Pancreas (tissue), 10 donors: ENCODE measurements around the gene SNCA. TPM values are rescaled to one million over a fixed set of nuclear protein-coding genes. Genes with fewer than 3 reads are reported as not detected.
A peak's percentile ranks its signal among the peaks of the same experiment; 100 is the strongest.

Experiments used
- ATAC-seq, 4 donors: fragments of 200-7000 bp; cut with Tn5 transposase; one replicate each; pipeline versions ENCODE4 v1.8.0 to v1.9.1; 2020; ENCODE audit warnings: mild to moderate bottlenecking in 4 of 4, moderate library complexity in 4 of 4
- DNase-seq, 6 donors: peaks; one replicate each; pipeline ENCODE4 v3.0.0-alpha.2; 2020
- FAIRE-seq: peaks from 2 replicates; lab custom pipeline; 2012; peaks lifted over from hg19 to GRCh38; lab: Jason Lieb, UNC
- H3K27ac ChIP-seq, 4 donors: fragments of 200-600 bp; sonication (generic); 1 replicate in 3 of 4; 2 replicates in 1 of 4; pipeline versions ENCODE4 v1.5.0 to v1.8.0; 2020
- H3K27me3 ChIP-seq, 4 donors: fragments of 200-600 bp; one replicate each; pipeline ENCODE4 v1.8.0; 2021
- H3K36me3 ChIP-seq, 3 donors: fragments of 200-600 bp; sonication (generic) in 1 of 3; one replicate each; pipeline versions ENCODE4 v1.5.0 to v1.8.0; 2020 to 2021
- H3K4me1 ChIP-seq, 3 donors: fragments of 200-600 bp; one replicate each; pipeline ENCODE4 v1.8.0; 2021
- H3K4me3 ChIP-seq, 4 donors: fragments of 200-600 bp; sonication (generic) in 2 of 4; one replicate each; pipeline versions ENCODE4 v1.5.0 to v1.8.0; 2020 to 2021
- H3K9me3 ChIP-seq, 4 donors: fragments of 200-600 bp; one replicate each; pipeline ENCODE4 v1.8.0; 2021
- CTCF ChIP-seq, 4 donors: fragments of 200-600 bp; sonication (generic) in 3 of 4; IDR thresholded peaks; one replicate each; pipeline versions ENCODE4 v1.5.0 to v1.8.0; 2021; ENCODE audit warnings: antibody characterized with exemption in 4 of 4
- WGBS, 2 donors: extraction: QIAGEN DNeasy Blood & Tissue Kit; methylation state at CpG; one replicate each; pipeline ENCODE4 v1.1.7; 2013; 5-methylcytosine and 5-hydroxymethylcytosine counted together
- intact Hi-C, 3 donors: fragments of 100-400 bp; cut with DNase I; formaldehyde crosslinking; loops; one replicate each; pipeline versions ENCODE4 v1.11.1 to v1.14.2; 2022
- polyA plus RNA-seq, 2 donors: library from polyadenylated mRNA; stranded (reverse); fragments of 200-250 nt; gene quantifications; one replicate each; pipeline ENCODE4 v1.2.3, GENCODE V29; 2013
- total RNA-seq, 6 donors: library from RNA; stranded (reverse); fragmentation: NEBNext Ultra II Directional in 4 of 6; extraction: Animal tissue kit (Norgen Biotek cat#: 25700) in 4 of 6; gene quantifications; one replicate each; pipeline versions ENCODE4 v1.2.1 to v1.2.4, GENCODE V29; 2021 to 2023
- donor health status: healthy with polysubstance abuse.
- donor health status: DM: no; HTN: no; CAD: no; lungs with moderate emphysema.
- donor health status: DM: no; HTN: no; CAD: no.
- donor health status: control.
- donor health status: control.
- donor health status: Bipolar disorder and iron deficiency.
- donor health status: DM: yes; HTN: yes; CAD: no.
- donor health status: DM: no; HTN: no; CAD: no.
- donor health status: DM: no; HTN: no; CAD: no.
- donor health status: DM: yes; HTN: yes; CAD: no.

SNCA gene
- total and polyA plus RNA-seq, 8 donors: 0.23 to 5.6 (median 1.7) TPM

- Histone ChIP-seq H3K4me1 (no peaks in the 10 kb centered on the region), H3K36me3 (no peaks in the 10 kb centered on the region), H3K4me3 (peak overlapping the region in 3 of 4 donors; percentile 37 to 54 (median 42)), H3K9me3 (no peaks in the 10 kb centered on the region), H3K27me3 (peaks cover 0 to 36% (median 3%) of the 10 kb centered on the region in 4 donors), H3K27ac (no peak overlapping the region)
- 11 to 12% methylated on average over 32 to 33 of the region's 33 CpGs for WGBS, 2 donors
- TF ChIP-seq CTCF (IDR thresholded peaks at IDR 0.05): no peak
- no peak for FAIRE-seq
- peak in 1 of 4 donors; percentile 11 for ATAC-seq
- DNase-seq: peak in 1 of 6 donors; percentile 52
- intact Hi-C loops: no loop called here
Measured at GRCh38 chr4:89836031-89836745, 773 bp downstream of the SNCA start.

- FAIRE-seq: no peak
Measured at GRCh38 chr4:89835413-89835812, 1.5 kb downstream of the SNCA start.

GRCh38 chr4:89834486-89835209 is 2.3 kb downstream of the SNCA start:
- no peaks in the 10 kb centered on the region for H3K9me3 ChIP-seq
- TF ChIP-seq CTCF (IDR thresholded peaks at IDR 0.05): no peak
- 30 to 95% methylated on average over 1 of the region's 1 CpG for WGBS, 2 donors
- no peak overlapping the region for H3K27ac ChIP-seq
- DNase-seq: no peak
- intact Hi-C loops: no loop called here
- H3K4me3 ChIP-seq: no peak overlapping the region
- ATAC-seq: no peak
- H3K36me3 ChIP-seq: no peaks in the 10 kb centered on the region
- H3K4me1 ChIP-seq: no peaks in the 10 kb centered on the region
- no peak for FAIRE-seq
- peaks cover 0 to 21% (median 1%) of the 10 kb centered on the region in 4 donors for H3K27me3 ChIP-seq

More at GRCh38 chr4:89835413-89835812, 1.5 kb downstream of the SNCA start:
- no peak overlapping the region for H3K4me3 ChIP-seq
- H3K36me3 ChIP-seq: no peaks in the 10 kb centered on the region
- peaks cover 0 to 29% (median 3%) of the 10 kb centered on the region in 4 donors for H3K27me3 ChIP-seq
- ATAC-seq (no peak), DNase-seq (no peak)
- H3K27ac ChIP-seq: no peak overlapping the region
- intact Hi-C loops: no loop called here
- 66 to 68% methylated on average over 1 of the region's 1 CpG for WGBS, 2 donors
- no peak for TF ChIP-seq CTCF (IDR thresholded peaks at IDR 0.05)
- no peaks in the 10 kb centered on the region for H3K4me1 ChIP-seq
- H3K9me3 ChIP-seq: no peaks in the 10 kb centered on the region

GRCh38 chr4:89829470-89830138 is 7.4 kb downstream of the SNCA start:
- TF ChIP-seq CTCF (IDR thresholded peaks at IDR 0.05): no peak
- no peak overlapping the region for H3K4me3 ChIP-seq
- H3K4me1 ChIP-seq: no peaks in the 10 kb centered on the region
- H3K27me3 ChIP-seq: peaks cover 0 to 3% (median 0%) of the 10 kb centered on the region in 4 donors
- no peak for FAIRE-seq
- 68% methylated on average over 7 of the region's 7 CpGs for WGBS, 2 donors
- no peaks in the 10 kb centered on the region for H3K36me3 ChIP-seq
- no peak overlapping the region for H3K27ac ChIP-seq
- DNase-seq: peak in 1 of 6 donors; percentile 22
- ATAC-seq: peak in 2 of 4 donors; percentile 74 to 76
- intact Hi-C loops: no loop called here
- H3K9me3 ChIP-seq: no peaks in the 10 kb centered on the region
